Femur (tissue), 1 donor: ENCODE results near the gene SLC7A8.
"Not testable (repeated sequence)": the region's sequence is repeated elsewhere in the genome, so short reads cannot be mapped to it uniquely, and the experiment has no call there.

Source experiments
- DNase-seq: peaks from one replicate; pipeline ENCODE4 v3.0.0-alpha.2; 2017

The SLC7A8 gene

GRCh38 chr14:23183479-23183878 lies at the start of gene SLC7A8:
SLC7A8 (minus strand) TSS chr14:23183660; CDS start chr14:23182914, 746 bp downstream.
- DNase-seq, result peak; percentile 73

DNA sequence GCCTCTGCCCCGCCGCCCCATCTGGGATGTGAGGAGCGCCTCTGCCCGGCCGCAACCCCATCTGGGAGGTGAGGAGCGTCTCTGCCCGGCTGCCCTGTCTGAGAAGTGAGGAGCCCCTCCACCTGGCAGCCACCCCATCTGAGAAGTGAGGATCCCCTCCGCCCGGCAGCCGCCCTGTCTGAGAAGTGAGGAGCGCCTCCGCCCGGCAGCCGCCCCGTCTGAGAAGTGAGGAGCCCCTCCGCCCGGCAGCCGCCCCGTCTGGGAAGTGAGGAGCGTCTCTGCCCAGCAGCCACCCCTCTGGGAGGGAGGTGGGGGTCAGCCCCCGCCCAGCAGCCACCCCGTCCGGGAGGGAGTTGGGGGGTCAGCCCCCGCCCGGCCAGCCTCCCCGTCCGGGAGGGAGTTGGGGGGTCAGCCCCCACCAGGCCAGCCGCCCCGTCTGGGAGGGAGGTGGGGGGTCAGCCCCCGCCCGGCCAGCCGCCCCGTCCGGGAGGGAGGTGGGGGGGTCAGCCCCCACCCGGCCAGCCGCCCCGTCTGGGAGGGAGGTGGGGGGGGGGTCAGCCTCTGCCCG lies 48.9 kb upstream of the SLC7A8 start:
- DNase-seq, result not testable (repeated sequence)

DNA sequence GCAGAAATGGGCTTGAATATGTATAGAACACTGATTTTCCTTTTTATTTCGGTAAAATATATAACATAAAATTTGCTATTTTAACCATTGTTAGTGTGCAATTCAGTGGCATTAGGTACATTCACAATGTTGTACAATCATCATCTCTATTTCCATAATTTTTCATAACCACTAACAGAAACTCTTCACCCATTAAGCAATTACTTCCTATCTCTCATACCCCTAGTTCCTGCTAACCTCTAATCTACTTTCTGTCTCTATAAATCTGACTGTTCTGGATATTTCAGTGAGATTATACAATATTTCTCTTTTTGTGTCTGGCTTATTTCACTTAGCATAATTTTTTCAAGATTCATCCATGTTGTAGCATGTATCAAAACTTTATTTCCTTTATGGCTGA lies 45.4 kb upstream of the SLC7A8 start:
- no peak for DNase-seq

- no peak for DNase-seq
Observed at GRCh38 chr14:23227566-23227965, 44.1 kb upstream of the SLC7A8 start.

DNA sequence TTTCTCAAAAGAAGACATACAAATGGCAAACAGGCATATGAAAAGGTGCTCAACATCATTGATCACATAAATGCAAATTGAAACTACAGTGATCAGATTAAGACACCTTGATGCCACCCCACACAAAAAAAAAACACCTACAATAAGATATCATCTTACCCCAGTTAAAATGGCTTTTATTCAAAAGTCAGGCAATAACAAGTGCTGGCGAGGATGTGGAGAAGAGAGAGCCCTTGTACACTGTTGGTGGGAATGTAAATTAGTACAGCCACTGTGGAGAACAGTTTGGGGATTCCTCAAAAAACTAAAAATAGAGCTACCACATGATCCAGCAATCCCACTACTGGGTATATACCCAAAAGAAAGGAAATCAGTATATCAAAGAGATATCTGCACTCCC lies 41.5 kb upstream of the SLC7A8 start:
- not testable (repeated sequence) for DNase-seq

- DNase-seq, result no peak
Observed at GRCh38 chr14:23219075-23219474, 35.6 kb upstream of the SLC7A8 start.

GRCh38 chr14:23217032-23218020 lies 33.9 kb upstream of the SLC7A8 start:
- DNase-seq, result no peak

DNA sequence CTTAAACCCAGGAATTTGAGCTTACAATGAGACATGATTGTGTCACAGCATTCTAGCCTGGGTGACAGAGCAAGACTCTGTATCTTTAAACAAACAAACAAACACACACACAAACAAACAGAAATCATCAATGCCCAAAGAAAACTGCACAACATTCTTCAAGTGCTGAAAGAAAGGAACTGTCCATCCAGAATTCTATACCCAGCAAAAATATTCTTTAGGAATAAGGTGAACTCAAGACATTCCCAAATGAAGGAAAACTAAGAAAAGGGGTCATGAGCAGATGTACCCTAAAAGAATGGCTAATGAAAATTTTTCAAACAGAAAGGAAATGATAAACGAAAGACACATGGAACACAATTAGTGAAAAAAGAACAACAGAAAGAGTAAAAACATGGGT lies 32.0 kb upstream of the SLC7A8 start:
- no peak for DNase-seq

DNA sequence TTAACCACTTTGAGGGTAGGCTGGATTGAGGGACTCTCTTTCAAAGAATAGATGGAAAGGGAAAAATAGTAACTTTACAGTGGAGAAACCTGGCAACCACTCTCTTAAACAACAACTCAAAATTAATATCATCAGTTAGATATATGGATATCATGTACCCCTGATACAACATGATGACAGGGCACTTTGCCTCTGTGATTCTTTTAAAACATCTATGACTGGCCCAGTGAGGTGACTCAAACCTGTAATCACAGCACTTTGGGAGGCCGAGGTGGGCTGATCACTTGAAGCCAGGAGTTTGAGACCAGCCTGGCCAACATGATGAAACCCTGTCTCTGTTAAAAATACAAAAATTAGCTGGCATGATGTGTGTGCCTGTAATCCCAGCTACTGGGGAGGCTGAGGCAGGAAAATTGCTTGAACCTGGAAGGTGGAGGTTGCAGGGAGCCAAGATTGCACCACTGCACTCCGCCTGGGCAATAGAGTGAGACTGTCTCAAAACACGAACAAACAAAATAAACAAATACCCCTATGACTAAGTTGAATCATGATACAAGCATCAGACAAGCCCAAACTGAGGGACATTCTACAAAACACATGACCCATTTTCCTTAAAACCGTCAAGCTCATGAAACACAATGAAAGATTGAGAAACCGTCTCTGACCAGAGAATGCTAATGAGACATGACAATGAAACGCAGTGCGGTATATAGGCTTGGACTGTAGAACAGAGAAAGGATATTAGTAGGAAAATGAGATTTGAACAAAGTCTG lies 26.4 kb upstream of the SLC7A8 start:
- no peak for DNase-seq

GRCh38 chr14:23208324-23208723 lies 24.9 kb upstream of the SLC7A8 start:
- no peak for DNase-seq

DNA sequence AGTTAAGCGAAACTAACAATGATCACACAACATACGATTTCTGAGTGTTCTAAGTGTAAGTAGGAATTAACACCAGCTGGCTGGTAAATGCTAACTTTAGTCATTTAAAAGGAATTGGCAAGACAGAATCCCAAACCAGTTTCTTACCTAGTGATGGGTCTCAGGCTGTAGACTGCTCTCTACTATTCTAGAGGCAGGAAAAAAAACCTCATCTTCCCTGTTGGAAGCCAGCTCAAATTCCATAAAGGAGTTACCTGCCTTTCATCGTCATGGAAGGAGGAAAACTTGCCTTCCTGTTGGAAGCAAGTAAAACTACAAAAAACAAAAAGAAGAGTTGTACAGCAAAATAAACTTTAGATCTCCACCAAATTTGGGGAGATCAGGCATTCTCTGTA lies 23.7 kb upstream of the SLC7A8 start:
- no peak for DNase-seq

GRCh38 chr14:23206422-23207145 lies 23.1 kb upstream of the SLC7A8 start:
- no peak for DNase-seq

DNA sequence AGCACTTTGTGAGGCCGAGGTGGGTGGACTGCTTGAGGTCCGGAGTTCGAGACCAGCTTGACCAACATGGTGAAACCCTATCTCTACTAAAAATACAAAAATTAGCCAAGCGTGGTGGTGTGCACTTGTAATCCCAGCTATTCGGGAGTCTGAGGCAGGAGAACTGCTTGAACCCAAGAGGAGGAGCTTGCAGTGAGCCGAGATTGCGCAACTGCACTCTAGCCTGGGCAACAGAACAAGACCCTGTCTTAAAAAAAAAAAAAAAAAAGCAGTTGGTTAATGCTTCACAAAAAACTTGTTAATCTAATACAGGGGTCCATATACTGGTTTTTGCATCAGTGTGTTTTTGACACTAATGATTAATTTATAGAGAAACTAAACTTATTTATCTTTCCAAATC lies 18.5 kb upstream of the SLC7A8 start:
- DNase-seq, result no peak

DNA sequence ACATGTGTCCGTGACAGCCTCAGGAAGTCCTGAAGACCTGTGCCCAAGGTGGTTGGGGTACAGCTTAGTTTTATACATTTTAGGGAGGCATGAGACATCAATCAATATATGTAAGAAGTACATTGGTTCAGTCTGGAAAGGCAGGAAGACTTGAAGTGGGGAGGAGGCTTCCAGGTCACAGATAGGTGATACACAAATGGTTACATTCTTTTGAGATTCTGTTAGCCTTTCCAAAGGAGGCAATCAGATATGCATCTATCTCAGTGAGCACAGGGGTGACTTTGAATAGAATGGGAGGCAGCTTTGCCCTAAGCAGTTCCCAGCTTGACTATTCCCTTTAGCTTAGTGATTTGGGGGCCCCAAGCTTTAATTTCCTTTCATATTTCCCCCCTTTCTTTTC lies 15.7 kb upstream of the SLC7A8 start:
- not testable (repeated sequence) for DNase-seq

DNA sequence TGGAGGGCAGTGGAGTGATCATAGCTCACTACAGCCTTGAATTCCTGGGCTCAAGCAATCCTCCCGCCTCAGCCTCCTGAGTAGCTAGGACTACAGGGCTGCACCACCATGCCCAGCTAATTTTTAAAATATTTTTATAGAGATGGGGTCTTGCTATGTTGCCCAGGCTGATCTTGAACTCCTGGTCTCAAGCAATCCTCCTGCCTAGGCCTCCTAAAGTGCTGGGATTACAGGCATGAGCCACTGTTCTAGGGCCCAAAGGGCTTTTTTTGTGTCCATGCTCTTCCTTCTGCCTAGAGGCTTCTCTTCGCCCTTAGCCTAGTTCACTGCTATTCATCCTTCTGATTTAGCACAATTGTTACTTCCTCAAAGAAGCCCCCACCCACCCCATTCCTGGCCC lies 13.0 kb upstream of the SLC7A8 start:
- not testable (repeated sequence) for DNase-seq

DNA sequence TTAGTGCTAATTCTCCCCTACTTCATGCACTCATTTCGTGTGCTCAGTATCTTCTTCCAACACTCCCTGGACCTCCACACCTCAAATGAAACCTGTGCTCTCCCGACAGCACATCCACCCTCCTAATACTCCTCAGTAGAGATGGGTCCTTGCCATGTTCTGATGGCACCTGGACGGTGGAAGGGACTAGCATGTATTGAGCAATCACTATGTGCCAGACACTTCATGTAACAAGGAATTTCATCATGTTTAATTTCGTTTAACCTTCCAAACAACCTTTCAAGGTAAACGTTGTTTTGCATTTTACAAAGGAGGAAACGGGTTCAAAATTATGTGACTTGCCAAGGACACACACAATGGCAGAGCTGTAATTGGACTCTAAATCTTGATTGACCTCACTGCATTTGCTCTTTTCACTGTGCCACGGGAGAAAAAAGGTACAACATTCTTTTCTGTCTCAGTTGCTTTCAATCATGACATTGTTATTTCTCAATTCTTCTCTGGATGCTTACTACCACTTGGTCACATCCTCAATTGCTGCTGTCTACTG lies 12.2 kb upstream of the SLC7A8 start:
- no peak for DNase-seq

DNA sequence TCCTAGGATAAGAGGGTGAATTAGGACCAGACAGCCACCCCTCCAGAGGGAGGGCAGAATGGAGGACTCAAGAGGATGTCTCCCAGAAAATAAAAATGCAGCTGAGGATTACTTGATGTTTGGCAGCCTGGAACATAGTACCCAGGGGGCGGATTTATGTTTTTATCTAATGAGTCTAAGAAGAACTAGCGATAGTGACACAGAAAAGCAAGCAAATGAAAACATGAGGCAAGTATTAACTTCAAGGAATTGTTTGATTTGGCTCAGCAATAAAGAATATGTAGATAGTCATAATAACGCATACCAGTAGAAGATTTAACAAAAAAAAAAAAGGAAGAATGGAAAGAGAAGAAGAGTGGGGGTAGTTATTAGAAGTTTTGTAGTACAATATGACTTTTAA lies 10.0 kb upstream of the SLC7A8 start:
- no peak for DNase-seq

DNA sequence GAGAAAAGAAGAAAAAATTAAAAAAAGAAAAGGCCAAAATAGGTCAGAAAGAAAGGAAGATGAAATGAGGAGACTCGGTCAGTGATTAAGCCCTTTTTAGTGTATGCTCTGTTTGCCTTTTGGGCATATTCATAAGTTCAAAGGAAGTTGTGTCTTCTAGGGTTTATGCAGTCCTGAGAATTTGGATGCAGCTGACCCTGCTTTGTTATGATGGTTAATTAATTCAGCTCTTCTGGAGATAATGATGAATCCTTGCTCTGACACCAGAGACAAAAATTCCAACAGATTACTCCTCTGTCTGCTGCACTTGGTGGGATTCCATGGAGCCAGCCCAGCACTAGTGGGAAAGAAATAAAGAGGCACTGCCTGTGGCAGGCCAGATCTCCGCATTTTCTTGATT lies 4.5 kb upstream of the SLC7A8 start:
- DNase-seq, result no peak

GRCh38 chr14:23186913-23187654 lies 3.6 kb upstream of the SLC7A8 start:
- peak; percentile 56 for DNase-seq

DNA sequence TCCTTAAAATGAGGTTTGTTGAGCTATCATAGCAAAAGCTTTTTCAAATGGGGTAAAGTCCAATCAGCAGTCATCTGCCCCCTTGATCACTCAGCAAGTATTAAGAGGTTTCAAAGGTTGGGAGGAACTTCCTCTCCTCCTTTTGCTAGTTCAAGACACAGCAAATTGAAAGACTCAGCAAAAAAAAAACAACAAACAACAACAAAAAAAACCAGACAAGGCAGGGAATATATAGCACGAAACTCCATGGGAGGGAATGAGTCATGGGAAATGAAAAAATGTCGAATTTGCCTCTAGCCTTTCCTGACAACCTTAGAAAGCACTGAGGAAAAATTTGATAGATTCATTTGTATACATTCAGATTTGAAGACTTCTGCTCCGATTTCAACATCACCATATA lies 1.6 kb upstream of the SLC7A8 start:
- no peak for DNase-seq

GRCh38 chr14:23183158-23183470 lies 346 bp downstream of the SLC7A8 start:
- DNase-seq, result no peak
